ENCODE measurements around the gene UQCRC2.

DNA sequence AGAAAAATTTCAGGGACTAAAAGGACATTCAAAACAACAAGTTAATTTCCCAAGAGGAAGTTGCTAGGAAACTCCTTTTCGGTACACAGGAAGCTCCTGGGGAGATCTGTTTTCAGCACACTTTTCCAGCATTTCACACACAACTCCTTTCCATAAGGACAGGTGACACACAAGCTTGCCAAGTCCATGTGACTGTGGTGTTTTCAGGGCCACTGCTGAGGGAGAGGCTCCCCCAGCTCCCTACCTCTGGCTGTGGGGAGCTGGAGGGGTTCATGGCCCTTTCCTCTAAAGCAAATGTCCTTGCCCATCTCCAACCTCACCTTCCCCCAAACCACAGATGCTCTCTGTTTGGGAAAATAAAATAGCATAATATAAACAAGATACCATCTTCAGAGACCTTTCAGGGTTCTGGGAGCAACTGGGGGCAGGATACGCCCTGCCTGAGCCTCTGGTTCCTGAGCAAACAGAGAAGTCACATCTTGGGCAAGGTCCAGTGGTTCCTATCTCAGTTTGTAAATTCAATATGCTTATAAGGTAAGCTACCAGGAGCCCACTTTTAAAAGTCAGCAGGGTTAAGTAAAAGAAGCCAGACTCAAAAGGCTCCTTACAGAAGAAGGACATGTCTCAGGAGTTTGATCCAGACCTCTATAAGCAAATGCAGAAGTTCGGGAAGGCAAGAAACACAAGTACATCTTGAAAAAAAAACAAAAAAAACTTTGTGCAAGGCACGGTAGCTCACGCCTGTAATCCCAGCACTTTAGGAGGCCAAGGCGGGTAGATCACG lies 44.7 kb downstream of the UQCRC2 start:
- TF ChIP-seq, protein P1, sequence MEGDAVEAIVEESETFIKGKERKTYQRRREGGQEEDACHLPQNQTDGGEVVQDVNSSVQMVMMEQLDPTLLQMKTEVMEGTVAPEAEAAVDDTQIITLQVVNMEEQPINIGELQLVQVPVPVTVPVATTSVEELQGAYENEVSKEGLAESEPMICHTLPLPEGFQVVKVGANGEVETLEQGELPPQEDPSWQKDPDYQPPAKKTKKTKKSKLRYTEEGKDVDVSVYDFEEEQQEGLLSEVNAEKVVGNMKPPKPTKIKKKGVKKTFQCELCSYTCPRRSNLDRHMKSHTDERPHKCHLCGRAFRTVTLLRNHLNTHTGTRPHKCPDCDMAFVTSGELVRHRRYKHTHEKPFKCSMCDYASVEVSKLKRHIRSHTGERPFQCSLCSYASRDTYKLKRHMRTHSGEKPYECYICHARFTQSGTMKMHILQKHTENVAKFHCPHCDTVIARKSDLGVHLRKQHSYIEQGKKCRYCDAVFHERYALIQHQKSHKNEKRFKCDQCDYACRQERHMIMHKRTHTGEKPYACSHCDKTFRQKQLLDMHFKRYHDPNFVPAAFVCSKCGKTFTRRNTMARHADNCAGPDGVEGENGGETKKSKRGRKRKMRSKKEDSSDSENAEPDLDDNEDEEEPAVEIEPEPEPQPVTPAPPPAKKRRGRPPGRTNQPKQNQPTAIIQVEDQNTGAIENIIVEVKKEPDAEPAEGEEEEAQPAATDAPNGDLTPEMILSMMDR (IDR thresholded peaks at IDR 0.05) = no peak
- TF ChIP-seq POLR2A (IDR thresholded peaks at IDR 0.05) = no peak

All from testis (tissue), 2 donors.